ENCODE data around the gene CPNE8.

Gene CPNE8

DNA sequence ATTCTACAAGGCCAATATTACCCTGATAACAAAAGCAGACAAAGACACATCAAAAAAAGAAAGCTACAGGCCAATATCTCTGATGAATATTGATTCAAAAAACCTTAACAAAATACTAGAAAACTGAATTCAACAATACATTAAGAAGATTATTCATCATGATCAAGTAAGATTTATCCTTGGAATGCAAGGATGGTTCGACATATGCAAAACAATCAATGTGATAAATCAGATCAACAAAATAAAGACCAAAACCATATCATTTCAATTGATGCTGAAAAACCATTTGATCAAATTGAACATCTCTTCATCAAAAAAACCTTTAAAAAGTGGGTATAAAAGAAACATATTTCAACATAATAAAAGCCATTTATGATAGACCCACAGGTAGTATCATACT lies 117.3 kb downstream of the CPNE8 start:
- Histone ChIP-seq H3K9me3 (ENCODE audit: insufficient read depth, low read length) (peaks cover 7% of the 10 kb centered on the region; the same call in 1 of the 2 replicates), H3K9ac (ENCODE audit: insufficient read length, low read depth) (no peak overlapping the region), H3K27me3 (ENCODE audit: insufficient read depth, insufficient read length) (no peaks in the 10 kb centered on the region), H3K4me1 (ENCODE audit: insufficient read depth, insufficient read length) (no peaks in the 10 kb centered on the region), H3K36me3 (ENCODE audit: insufficient read depth, insufficient read length, low read length) (no peaks in the 10 kb centered on the region), H3K4me3 (ENCODE audit: insufficient read length, low read depth) (no peak overlapping the region)
- no peak for DNase-seq (ENCODE audit: low read depth, low spot score)
- no peak for TF ChIP-seq ZNF274 (IDR thresholded peaks at IDR 0.05; ENCODE audit: low read depth, low read length)
- TF ChIP-seq SUZ12 (IDR thresholded peaks at IDR 0.05; ENCODE audit: extremely low read depth, insufficient read depth, insufficient read length): no peak
- TF ChIP-seq YY1 (IDR thresholded peaks at IDR 0.05; ENCODE audit: insufficient read depth, insufficient read length): no peak

DNA sequence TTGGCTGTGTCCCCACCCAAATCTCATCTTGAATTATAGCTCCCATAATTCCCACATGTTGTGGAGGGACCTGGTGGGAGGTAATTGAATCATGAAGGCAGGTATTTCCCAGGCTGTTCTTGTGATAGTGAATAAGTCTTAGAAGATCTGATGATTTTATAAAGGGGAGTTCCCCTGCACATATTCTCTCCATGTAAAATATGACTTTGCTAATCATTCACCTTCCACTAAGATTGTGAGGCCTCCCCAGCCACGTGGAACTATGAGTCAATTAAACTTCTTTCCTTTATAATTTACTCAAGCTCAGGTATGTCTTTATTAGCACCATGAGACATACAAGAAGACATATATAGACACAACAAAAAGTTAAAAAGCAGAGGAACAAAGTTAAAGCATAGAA lies 120.0 kb downstream of the CPNE8 start:
- no peaks in the 10 kb centered on the region for H3K27me3 ChIP-seq (ENCODE audit: insufficient read depth, insufficient read length)
- no peaks in the 10 kb centered on the region for H3K36me3 ChIP-seq (ENCODE audit: insufficient read depth, insufficient read length, low read length)
- no peaks in the 10 kb centered on the region for H3K4me1 ChIP-seq (ENCODE audit: insufficient read depth, insufficient read length)
- peaks cover 7% of the 10 kb centered on the region; the same call in 1 of the 2 replicates for H3K9me3 ChIP-seq (ENCODE audit: insufficient read depth, low read length)
- DNase-seq (ENCODE audit: low read depth, low spot score): no peak
- H3K9ac ChIP-seq (ENCODE audit: insufficient read length, low read depth): no peak overlapping the region
- H3K4me3 ChIP-seq (ENCODE audit: insufficient read length, low read depth): no peak overlapping the region
- no peak for TF ChIP-seq SUZ12 (IDR thresholded peaks at IDR 0.05; ENCODE audit: extremely low read depth, insufficient read depth, insufficient read length)
- no peak for TF ChIP-seq ZNF274 (IDR thresholded peaks at IDR 0.05; ENCODE audit: low read depth, low read length)
- TF ChIP-seq YY1 (IDR thresholded peaks at IDR 0.05; ENCODE audit: insufficient read depth, insufficient read length): no peak

DNA sequence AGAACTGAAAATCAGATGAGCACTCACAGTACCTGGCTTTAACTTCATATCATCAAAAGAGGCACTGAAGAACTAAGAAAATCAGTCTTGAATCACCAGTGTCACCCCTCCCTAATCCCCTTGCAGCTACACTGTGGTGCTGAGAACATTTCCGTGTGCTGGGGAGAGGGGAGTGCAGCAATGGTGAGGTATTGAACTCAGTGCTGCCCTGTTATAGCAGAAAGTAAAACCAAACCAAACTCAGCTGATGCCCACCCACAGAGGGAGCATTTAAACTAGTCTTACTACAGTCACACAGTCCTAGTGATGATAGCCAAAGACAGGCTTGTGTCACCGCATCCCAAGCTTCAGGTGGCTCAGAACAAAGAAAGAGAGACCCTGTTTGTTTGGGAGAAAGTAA lies 122.1 kb downstream of the CPNE8 start:
- H3K9me3 ChIP-seq (ENCODE audit: insufficient read depth, low read length): peaks cover 4% of the 10 kb centered on the region
- no peaks in the 10 kb centered on the region for H3K4me1 ChIP-seq (ENCODE audit: insufficient read depth, insufficient read length)
- no peak overlapping the region for H3K9ac ChIP-seq (ENCODE audit: insufficient read length, low read depth)
- no peak overlapping the region for H3K4me3 ChIP-seq (ENCODE audit: insufficient read length, low read depth)
- TF ChIP-seq SUZ12 (IDR thresholded peaks at IDR 0.05; ENCODE audit: extremely low read depth, insufficient read depth, insufficient read length) (no peak), ZNF274 (IDR thresholded peaks at IDR 0.05; ENCODE audit: low read depth, low read length) (no peak)
- H3K36me3 ChIP-seq (ENCODE audit: insufficient read depth, insufficient read length, low read length): no peaks in the 10 kb centered on the region
- DNase-seq (ENCODE audit: low read depth, low spot score): no peak
- no peaks in the 10 kb centered on the region for H3K27me3 ChIP-seq (ENCODE audit: insufficient read depth, insufficient read length)

DNA sequence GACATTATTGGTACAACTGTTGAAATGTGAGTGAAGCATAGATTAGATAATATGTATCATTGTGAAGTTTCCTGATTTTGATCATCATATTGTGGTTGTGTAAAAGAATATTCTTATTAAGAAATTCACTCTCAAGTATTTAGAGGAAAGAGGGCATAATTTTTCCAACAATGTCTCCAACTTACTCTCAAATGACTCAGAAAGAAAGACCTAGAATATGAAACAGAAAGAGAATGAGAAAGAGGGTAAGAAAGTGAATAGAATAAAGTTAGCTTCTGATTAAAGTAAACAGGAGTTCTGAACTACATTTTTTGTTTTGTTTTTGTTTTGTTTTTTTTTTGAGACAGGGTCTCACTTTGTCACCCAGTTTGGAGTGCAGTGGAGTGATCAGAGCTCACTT lies 123.0 kb downstream of the CPNE8 start:
- Histone ChIP-seq H3K27me3 (ENCODE audit: insufficient read depth, insufficient read length) (no peaks in the 10 kb centered on the region), H3K4me3 (ENCODE audit: insufficient read length, low read depth) (no peak overlapping the region), H3K36me3 (ENCODE audit: insufficient read depth, insufficient read length, low read length) (no peaks in the 10 kb centered on the region), H3K9ac (ENCODE audit: insufficient read length, low read depth) (no peak overlapping the region), H3K9me3 (ENCODE audit: insufficient read depth, low read length) (no peaks in the 10 kb centered on the region; the same call in 1 of the 2 replicates), H3K4me1 (ENCODE audit: insufficient read depth, insufficient read length) (no peaks in the 10 kb centered on the region)
- TF ChIP-seq ZNF274 (IDR thresholded peaks at IDR 0.05; ENCODE audit: low read depth, low read length) (no peak), SUZ12 (IDR thresholded peaks at IDR 0.05; ENCODE audit: extremely low read depth, insufficient read depth, insufficient read length) (no peak), YY1 (IDR thresholded peaks at IDR 0.05; ENCODE audit: insufficient read depth, insufficient read length) (no peak)
- no peak for DNase-seq (ENCODE audit: low read depth, low spot score)

DNA sequence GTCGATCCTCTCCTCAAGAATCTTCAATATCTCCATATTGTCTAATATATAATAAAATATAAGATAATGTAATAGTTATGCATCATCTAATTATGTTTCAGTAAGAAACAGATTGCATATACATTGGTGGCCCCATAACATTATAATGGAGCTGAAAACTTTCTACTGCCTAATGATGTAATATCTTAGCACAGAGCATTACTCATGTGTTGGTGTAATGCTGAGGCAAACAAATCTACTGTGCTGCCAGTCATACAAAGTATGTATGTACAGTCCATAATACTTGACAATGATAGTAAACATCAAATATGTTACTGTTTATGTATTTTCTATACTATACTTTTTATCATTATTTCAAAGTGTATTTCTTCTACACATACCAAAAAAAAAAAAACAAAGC lies 128.7 kb downstream of the CPNE8 start:
- Histone ChIP-seq H3K27me3 (ENCODE audit: insufficient read depth, insufficient read length) (no peaks in the 10 kb centered on the region), H3K9ac (ENCODE audit: insufficient read length, low read depth) (no peak overlapping the region), H3K9me3 (ENCODE audit: insufficient read depth, low read length) (no peaks in the 10 kb centered on the region; the same call in 1 of the 2 replicates), H3K36me3 (ENCODE audit: insufficient read depth, insufficient read length, low read length) (no peaks in the 10 kb centered on the region), H3K4me1 (ENCODE audit: insufficient read depth, insufficient read length) (no peaks in the 10 kb centered on the region), H3K4me3 (ENCODE audit: insufficient read length, low read depth) (no peak overlapping the region)
- DNase-seq (ENCODE audit: low read depth, low spot score): no peak
- no peak for TF ChIP-seq ZNF274 (IDR thresholded peaks at IDR 0.05; ENCODE audit: low read depth, low read length)
- no peak for TF ChIP-seq SUZ12 (IDR thresholded peaks at IDR 0.05; ENCODE audit: extremely low read depth, insufficient read depth, insufficient read length)
- no peak for TF ChIP-seq YY1 (IDR thresholded peaks at IDR 0.05; ENCODE audit: insufficient read depth, insufficient read length)

DNA sequence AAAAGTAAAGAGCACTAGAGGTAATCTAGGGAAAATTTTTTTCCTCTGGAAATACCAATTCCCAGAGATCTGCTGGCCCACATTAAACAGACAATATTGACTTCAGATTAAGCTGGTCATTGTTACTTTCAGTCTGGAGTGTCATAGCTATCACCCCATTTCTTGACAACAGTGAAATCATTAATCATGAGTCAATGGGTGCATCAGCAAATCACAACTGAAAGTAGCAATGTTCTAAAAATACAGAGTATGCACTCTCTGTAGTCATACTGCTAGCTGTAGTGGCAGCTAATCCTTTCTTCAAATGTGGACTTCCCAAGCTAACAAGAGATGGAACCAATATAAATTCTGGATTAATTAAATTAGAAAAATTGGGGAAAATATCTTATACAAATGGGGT lies 129.9 kb downstream of the CPNE8 start:
- H3K27me3 ChIP-seq (ENCODE audit: insufficient read depth, insufficient read length): no peaks in the 10 kb centered on the region
- DNase-seq (ENCODE audit: low read depth, low spot score): no peak
- TF ChIP-seq SUZ12 (IDR thresholded peaks at IDR 0.05; ENCODE audit: extremely low read depth, insufficient read depth, insufficient read length) (no peak), ZNF274 (IDR thresholded peaks at IDR 0.05; ENCODE audit: low read depth, low read length) (no peak), YY1 (IDR thresholded peaks at IDR 0.05; ENCODE audit: insufficient read depth, insufficient read length) (no peak)

DNA sequence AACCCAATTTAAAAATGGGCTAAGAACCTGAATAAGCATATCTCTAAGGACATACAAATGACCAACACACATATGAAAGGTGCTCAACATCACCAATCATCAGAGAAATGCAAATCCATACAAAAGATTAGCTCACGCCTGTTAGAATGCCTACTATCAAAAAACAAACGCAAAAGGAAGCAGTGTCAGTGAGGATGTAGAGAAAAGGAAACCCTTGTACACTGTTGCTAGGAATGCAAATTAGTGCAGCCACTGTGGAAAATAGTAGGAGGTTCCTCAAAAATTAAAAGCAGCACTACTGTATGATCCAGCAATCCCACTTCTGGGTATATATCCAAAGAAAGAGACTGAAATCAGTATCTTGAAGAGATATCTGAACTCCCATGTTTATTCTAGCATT lies 133.0 kb downstream of the CPNE8 start:
- Histone ChIP-seq H3K9me3 (ENCODE audit: insufficient read depth, low read length) (no peaks in the 10 kb centered on the region), H3K36me3 (ENCODE audit: insufficient read depth, insufficient read length, low read length) (no peaks in the 10 kb centered on the region), H3K4me1 (ENCODE audit: insufficient read depth, insufficient read length) (no peaks in the 10 kb centered on the region), H3K9ac (ENCODE audit: insufficient read length, low read depth) (no peak overlapping the region), H3K27me3 (ENCODE audit: insufficient read depth, insufficient read length) (no peaks in the 10 kb centered on the region), H3K4me3 (ENCODE audit: insufficient read length, low read depth) (no peak overlapping the region)
- DNase-seq (ENCODE audit: low read depth, low spot score): no peak
- TF ChIP-seq SUZ12 (IDR thresholded peaks at IDR 0.05; ENCODE audit: extremely low read depth, insufficient read depth, insufficient read length): no peak
- TF ChIP-seq YY1 (IDR thresholded peaks at IDR 0.05; ENCODE audit: insufficient read depth, insufficient read length): no peak
- TF ChIP-seq ZNF274 (IDR thresholded peaks at IDR 0.05; ENCODE audit: low read depth, low read length): no peak

More for the DNA sequence above, 129.9 kb downstream of the CPNE8 start:
- no peak overlapping the region for H3K4me3 ChIP-seq (ENCODE audit: insufficient read length, low read depth)
- no peaks in the 10 kb centered on the region; the same call in 1 of the 2 replicates for H3K9me3 ChIP-seq (ENCODE audit: insufficient read depth, low read length)
- no peaks in the 10 kb centered on the region for H3K36me3 ChIP-seq (ENCODE audit: insufficient read depth, insufficient read length, low read length)
- H3K4me1 ChIP-seq (ENCODE audit: insufficient read depth, insufficient read length): no peaks in the 10 kb centered on the region
- no peak overlapping the region for H3K9ac ChIP-seq (ENCODE audit: insufficient read length, low read depth)
